ENCODE measurements around the gene CTNNA2.

The CTNNA2 gene

DNA sequence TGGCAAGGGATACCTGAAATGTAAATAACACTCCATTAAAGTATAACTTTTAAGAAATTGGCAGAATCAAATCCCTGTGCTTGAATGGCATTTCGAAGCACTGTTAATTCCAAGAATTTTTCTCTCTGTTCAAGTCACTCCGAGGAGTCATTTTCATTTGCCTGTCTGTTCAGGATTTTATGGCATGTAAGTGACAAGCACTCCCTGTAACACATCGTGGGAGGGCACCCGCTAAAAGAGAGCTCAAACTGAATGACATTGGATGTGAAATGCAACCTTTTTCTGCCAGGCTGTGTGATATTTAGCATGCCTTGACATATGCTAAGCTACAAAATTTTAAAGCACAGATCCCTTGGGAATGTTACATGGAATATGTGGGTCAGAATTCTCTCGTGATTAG is 452.1 kb downstream of the CTNNA2 start:
- no peaks in the 10 kb centered on the region for H3K9me3 ChIP-seq
- H3K27me3 ChIP-seq: no peaks in the 10 kb centered on the region
- no peaks in the 10 kb centered on the region for H3K4me1 ChIP-seq
- TF ChIP-seq, protein P1, sequence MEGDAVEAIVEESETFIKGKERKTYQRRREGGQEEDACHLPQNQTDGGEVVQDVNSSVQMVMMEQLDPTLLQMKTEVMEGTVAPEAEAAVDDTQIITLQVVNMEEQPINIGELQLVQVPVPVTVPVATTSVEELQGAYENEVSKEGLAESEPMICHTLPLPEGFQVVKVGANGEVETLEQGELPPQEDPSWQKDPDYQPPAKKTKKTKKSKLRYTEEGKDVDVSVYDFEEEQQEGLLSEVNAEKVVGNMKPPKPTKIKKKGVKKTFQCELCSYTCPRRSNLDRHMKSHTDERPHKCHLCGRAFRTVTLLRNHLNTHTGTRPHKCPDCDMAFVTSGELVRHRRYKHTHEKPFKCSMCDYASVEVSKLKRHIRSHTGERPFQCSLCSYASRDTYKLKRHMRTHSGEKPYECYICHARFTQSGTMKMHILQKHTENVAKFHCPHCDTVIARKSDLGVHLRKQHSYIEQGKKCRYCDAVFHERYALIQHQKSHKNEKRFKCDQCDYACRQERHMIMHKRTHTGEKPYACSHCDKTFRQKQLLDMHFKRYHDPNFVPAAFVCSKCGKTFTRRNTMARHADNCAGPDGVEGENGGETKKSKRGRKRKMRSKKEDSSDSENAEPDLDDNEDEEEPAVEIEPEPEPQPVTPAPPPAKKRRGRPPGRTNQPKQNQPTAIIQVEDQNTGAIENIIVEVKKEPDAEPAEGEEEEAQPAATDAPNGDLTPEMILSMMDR (IDR thresholded peaks at IDR 0.05; ENCODE audit: low read depth, low read length): no peak
- no peaks in the 10 kb centered on the region for H3K36me3 ChIP-seq
- H3K4me3 ChIP-seq (ENCODE audit: low read depth, low read length): no peak overlapping the region
- DNase-seq: no peak

DNA sequence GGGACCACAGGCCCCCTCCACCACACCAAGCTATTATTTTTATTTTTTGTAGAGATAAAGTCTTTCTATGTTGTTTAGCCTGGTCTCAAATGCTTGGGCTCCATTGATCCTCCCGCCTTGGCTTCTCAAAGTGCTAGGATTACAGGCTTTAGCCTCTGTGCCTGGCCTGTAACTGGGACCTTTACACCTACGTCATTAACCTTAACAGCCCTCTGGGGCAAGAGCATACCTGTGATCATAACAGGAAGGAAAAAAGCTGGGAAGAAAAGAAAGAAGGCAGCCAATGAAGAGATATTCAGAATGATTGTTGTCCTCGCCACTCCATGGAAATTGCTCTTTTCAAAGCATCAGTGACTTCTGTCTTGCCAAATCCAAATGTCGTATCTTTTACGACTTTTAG is 453.5 kb downstream of the CTNNA2 start:
- no peaks in the 10 kb centered on the region for H3K27me3 ChIP-seq
- TF ChIP-seq, protein P1 (IDR thresholded peaks at IDR 0.05; ENCODE audit: low read depth, low read length): no peak
- H3K4me3 ChIP-seq (ENCODE audit: low read depth, low read length): no peak overlapping the region
- H3K36me3 ChIP-seq: no peaks in the 10 kb centered on the region
- no peaks in the 10 kb centered on the region for H3K9me3 ChIP-seq
- no peaks in the 10 kb centered on the region for H3K4me1 ChIP-seq
- no peak for DNase-seq

DNA sequence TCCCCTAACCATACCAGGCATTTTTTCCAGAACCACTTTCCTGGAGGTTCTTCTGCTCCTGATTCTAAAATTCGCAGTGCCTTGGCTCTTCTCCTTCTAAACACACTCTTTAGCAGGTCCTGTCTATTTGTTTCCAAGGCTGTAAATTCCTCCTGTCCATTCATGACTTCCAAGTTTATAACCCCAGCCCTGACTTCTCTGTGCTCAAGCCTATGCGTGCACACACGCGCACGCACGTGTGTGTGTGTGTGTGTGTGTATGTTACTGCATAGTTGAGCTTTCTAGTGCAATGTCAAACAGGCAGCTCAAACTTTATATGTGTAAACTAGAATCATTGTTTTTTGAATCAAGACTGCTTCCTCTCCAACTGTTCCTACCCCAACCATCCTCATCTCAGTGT is 454.0 kb downstream of the CTNNA2 start:
- Histone ChIP-seq H3K27me3 (no peaks in the 10 kb centered on the region), H3K36me3 (no peaks in the 10 kb centered on the region), H3K4me3 (ENCODE audit: low read depth, low read length) (no peak overlapping the region), H3K4me1 (no peaks in the 10 kb centered on the region), H3K9me3 (no peaks in the 10 kb centered on the region)
- TF ChIP-seq, protein P1 (IDR thresholded peaks at IDR 0.05; ENCODE audit: low read depth, low read length): no peak
- DNase-seq: no peak

DNA sequence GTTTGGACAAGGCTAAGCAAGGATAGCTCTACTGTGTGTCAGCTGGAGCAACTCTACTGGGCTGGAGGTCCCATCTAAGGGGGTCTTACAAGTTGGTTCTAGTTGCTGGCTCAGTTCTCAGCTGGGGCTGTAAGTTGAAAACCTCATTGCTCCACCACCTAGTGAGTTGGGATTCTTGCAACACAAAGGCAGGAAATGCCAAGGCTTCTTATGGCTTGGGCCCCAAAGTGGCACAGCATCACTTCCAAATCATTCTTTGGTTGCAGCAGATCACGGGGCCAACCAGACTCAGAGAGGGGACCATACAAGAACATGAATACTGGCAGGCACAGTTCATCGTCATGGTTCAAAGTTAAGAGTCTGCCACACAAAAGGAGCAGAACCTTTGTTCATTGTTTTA is 459.0 kb downstream of the CTNNA2 start:
- no peak for DNase-seq

DNA sequence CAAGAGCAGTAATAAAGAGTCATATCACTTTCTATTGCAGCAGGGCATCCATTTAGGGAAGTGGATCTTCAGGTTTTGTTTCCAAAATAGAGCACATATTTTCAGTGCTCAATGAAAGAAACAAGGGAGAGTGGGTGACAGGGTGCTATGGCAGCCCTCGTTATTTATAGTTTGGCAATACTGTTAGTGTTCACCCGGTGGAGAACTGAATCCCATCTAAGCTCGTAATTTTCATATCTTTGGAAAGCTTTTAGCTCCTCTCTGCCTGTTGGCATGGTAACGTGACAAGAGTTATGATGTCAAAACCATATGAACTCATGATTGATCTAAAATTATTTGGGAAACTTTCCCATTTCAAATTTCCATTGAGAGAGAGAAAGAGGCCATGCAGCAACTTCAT is 459.8 kb downstream of the CTNNA2 start:
- Histone ChIP-seq H3K9me3 (no peaks in the 10 kb centered on the region), H3K27me3 (no peaks in the 10 kb centered on the region), H3K4me3 (ENCODE audit: low read depth, low read length) (no peak overlapping the region), H3K4me1 (no peaks in the 10 kb centered on the region), H3K36me3 (no peaks in the 10 kb centered on the region)
- DNase-seq: no peak
- TF ChIP-seq, protein P1 (IDR thresholded peaks at IDR 0.05; ENCODE audit: low read depth, low read length): no peak

More for the DNA sequence above, 459.0 kb downstream of the CTNNA2 start:
- TF ChIP-seq, protein P1 (IDR thresholded peaks at IDR 0.05; ENCODE audit: low read depth, low read length): no peak
- Histone ChIP-seq H3K9me3 (no peaks in the 10 kb centered on the region), H3K27me3 (no peaks in the 10 kb centered on the region), H3K4me1 (no peaks in the 10 kb centered on the region), H3K36me3 (no peaks in the 10 kb centered on the region), H3K4me3 (ENCODE audit: low read depth, low read length) (no peak overlapping the region)

DNA sequence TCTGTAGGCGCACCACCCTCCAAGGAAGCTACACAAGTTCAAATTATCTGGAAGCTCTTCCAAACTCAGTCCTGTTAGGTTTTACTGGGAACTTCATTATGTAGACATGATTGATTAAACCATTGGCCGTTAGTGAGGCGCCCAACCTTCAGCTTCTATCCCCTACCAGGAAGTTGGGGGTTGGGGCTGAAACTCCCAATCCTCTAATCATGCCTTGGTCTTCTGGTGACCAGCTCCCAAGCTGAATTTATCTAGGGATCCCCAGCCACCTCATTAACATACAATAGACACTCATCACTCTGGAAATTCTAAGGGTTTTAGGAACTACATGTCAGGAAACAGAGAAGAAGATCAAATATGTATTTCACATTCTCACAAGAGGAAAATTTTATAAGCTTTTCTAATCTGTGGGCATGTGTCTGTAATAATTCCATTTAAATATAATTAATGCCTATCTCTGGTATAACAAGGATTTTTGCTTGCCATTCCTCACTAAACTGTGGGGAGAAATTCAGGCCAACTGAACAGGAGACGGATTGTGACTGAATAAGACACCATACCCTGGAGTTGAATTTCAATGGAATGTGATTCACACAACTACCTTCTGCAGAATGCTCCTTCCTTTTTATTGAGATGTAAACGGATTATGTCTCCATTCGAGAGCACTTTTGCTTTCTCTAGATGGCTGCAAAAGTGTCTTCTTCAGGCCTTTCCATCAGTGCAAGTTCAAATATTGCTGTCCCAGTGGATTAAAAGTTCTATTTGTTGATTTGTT is 463.1 kb downstream of the CTNNA2 start:
- no peaks in the 10 kb centered on the region for H3K36me3 ChIP-seq
- H3K4me3 ChIP-seq (ENCODE audit: low read depth, low read length): no peak overlapping the region
- no peaks in the 10 kb centered on the region for H3K4me1 ChIP-seq
- TF ChIP-seq, protein P1 (IDR thresholded peaks at IDR 0.05; ENCODE audit: low read depth, low read length): no peak
- DNase-seq: no peak
- no peaks in the 10 kb centered on the region for H3K27me3 ChIP-seq
- no peaks in the 10 kb centered on the region for H3K9me3 ChIP-seq

Data from BE2C (cell line).